Kidney capillary endothelial cell (primary cell): Measurements from ENCODE around the gene ZBTB16.

Experiments used
- DNase-seq: peaks from one replicate; pipeline ENCODE4 v3.0.0-alpha.2; 2018; ENCODE audit warnings: low spot score

Gene ZBTB16

DNA sequence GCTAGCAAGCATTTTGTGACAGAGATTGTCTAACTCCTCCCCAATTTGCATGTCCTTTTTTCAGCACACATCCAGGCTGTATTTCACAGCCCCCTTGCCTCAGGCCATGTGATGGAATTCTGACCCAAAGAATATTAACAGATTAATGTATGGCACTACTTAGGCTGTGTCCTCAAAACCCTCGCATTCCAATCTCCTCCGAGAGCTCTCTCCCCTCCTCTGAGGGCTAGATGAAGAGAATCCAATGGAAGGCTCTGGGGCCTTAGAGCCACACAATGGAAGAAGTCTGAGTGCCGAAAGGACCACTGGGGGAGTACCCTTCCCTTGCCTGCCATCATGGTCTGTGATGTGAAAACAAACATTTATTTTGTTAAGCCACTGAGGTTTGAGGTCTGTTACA, 223.0 kb downstream of the ZBTB16 start:
- DNase-seq, result no peak

DNA sequence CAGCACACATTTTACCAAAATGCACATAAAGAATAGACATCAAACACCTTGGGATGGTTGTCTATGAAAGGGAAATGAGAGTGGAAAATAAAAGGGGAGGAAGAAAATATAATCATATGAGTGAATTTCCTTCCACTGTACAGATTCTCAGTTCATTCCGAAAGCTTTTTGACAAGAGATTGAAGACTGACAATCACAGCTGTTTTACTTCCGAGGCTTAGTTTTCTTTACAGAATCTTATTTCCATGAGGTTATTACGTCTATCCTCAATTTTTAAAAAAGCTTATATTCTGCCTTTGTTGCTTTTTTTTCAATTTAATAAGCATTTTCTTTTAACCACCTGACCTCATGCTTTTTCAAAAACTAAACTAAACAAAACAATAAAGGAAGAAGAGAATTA, 223.9 kb downstream of the ZBTB16 start:
- no peak for DNase-seq

DNA sequence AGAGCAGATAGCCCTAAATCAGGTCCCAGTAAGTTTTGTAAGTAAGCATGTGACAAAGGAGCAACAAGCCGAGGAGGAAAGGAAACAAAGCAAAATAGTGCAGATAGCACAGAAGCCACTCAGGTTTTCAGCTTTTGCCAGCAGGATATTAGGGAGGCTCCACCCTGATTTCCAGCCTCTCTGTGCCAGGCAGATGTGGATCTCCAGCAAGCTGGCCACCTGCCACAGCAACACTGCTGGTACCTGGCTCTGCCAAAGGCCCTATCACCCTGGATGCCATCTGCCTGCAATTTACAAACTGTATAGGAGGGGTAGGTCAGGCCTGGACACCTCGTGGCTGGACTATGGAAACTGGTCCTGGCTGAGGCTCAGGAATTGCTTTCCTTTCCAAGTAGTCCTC, 224.5 kb downstream of the ZBTB16 start:
- no peak for DNase-seq

DNA sequence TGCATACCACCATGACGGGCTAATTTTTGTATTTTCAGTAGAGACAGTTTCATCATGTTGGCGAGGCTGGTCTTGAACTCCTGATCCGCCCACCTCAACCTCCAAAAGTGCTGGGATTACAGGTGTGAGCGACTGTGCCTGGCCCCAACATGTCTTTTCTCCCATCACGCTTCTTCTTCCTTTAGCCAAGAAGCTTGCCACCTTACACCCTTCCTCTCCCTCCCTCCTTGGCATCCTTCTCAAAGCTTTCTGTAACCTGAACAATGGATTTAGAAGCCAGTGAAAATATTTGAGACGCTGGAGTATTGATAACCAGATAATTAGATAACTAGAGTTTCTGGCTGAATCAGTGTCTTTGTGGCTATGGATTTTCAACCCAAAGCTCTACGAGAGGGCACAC, 225.4 kb downstream of the ZBTB16 start:
- no peak for DNase-seq

DNA sequence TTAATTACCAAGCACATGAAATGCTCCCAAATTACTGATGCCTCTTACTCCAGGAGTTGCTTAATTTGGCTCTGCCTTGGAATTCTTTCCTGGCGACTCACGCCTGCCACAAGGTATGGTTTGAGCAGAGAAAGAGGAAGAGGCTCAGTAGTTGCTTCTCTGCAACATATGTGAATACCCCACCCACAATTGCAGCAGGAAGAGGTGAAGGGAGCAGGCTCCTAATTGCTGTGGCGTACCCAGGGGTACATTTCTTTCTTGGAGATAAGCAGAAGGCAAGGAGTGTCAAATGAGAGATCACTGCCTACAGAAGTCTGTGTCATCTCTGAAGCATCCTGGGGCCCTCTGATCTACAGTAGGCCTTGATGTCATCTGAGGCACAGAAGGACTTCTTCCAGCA, 226.1 kb downstream of the ZBTB16 start:
- DNase-seq, result no peak

DNA sequence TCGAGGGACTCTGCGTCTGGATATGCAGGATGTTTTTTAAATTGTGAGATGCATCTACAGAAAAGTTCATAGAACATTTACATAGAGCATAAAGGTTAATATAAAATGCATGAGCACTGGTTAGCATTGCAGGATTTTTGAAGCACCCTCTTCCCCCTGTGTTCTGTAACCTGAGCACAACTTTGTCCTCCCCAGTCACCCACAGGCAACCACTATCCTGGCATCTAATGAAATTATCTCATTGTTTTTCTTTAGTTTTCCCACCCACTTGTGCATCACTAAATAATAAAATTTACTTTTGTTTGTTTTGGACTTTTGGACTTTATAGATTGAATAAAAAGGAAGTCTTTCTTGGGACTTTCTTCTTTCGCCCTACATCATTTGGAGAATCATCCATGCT, 226.7 kb downstream of the ZBTB16 start:
- DNase-seq, result no peak

DNA sequence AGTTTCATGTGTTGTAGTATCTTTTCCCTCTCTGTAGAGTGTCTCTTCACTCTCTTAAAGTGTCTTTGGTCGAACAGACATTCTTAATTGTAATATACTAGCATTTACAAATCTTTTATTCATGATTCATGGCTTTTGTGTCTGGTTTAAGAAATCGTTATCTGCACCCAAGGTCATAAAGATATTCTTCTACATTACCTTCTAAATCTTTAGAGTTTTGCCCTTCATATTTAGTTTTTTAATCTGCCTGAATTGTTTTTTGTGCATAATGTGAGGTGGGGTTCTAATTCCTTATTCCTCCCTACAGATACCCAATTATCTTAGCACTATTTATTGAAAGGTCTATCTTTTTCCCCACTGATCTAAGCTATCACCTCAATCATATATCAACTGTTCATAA, 227.6 kb downstream of the ZBTB16 start:
- no peak for DNase-seq

DNA sequence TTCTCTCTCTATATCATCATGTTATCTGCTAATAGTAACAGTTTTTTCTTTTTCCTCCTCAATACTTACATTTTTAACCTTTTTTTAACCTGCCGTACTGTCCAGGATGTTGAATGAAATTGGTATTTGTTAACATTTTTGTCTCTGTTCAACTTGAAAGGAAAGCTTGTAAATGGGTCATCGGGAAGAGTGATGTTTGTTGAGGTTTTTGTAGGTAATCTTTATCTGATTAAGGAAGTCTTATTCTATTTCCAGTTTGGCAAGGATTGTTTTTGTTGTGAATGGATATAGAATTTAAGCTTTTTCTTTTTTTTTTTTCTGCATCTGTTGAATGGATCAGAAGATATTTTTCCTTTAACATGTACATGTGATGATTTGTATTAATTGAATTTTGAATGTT, 228.6 kb downstream of the ZBTB16 start:
- no peak for DNase-seq

DNA sequence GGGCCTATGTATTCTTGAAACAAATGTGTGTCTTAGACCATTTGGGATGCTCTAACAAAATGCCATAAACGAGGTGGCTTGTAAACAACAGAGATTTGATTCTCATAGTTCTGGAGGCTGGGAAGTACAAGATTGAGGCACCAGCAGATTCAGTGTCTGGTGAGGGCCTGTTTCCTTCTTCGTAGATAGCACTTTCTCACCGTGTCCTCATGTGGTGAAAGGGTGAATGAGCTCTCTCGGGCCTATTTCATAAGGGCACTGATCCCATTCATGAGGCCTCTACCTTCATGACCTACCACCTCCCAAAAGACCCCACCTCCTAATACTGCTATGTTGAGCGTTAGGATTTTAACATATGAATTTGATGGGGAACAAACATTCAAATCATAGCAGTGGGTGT, 230.3 kb downstream of the ZBTB16 start:
- no peak for DNase-seq

DNA sequence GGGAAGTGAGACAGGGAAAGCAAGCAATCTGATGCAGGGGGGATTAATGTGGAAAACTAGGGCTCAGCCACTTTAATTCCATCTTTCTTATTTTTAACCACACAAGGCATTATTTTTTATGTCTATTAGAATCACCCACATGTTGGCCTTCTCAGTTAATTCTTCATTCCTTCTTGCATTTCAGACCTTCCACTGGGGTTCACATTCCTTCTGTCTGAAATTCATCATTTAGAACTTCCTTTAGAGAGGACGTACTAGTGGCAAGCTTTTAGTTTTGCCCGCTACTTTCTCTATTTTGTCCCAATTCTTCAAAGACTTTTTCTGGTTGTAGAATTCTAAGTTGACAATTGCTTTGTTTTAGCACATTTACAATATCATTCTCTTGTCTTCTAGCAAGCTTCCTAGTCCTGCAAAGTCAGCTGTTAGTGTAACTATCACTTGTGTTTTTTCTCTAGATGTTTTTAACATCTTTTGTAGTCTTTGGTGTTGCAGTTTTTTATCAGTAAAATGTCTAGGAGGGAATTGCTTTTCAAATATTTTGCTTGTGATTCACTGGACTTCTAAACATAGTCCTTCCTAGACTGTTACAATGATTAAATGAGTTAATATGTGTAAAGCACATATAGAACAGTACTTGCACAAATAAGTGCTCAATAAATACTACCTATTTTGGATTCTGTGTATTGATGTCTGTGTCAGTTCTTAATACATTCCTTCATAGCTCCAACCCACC, 231.2 kb downstream of the ZBTB16 start:
- no peak for DNase-seq

DNA sequence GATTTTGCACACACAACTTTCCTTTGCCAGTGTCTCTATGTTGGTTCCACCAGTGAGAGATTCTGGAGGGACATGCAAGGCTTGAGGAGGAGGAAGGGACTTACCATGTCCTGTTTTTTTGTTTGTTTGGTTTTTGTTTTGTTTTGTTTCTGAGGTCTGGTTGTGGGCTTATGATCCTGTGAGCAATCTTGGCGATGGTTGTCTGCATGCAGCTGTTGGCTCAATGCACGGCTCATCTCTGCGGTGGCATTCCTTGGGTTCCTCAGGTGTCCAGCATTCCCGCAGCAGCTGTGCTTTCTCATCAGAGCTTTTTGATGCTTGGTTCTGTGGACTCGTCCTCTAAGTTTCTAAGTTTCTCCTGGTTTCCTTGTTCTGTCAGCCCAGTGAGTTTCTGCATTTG, 231.9 kb downstream of the ZBTB16 start:
- DNase-seq, result no peak

DNA sequence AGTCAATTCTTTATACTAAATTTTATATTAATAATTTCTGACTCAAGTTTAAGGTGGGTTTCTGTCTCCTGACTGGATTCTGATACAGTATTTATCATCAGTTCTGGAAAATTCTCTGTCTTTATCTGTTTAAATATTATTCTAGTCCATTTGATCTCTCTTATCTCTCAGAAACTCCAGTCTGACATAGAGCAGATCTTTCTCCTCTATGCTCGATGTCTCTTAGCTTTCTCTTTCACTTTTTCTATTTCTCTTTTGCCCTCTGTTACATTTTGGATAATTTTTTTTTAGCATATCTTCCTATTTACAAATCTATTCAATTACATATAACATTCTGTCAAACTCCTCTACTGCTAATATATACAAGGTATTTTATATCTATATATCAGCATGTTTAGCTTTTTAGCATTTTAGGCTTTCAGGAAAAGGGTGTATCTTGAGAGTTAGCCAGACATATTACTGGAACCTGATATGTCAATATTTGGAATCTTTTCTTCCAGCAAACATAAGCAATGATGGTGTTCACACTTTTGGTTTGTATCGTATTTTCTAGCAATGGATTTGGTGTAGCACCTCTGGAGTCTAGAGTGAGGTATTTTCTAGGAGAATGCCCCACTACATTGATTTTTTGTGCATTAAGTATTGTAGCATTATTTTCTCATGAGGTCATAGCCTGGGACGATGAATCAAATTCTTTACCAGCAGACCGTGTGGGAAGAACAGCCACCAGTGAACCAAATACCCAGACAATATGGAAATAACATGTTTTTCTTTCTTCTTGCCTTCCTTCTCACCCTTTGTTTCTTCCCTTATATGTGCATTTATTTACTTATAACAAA, 232.6 kb downstream of the ZBTB16 start:
- DNase-seq, result no peak

DNA sequence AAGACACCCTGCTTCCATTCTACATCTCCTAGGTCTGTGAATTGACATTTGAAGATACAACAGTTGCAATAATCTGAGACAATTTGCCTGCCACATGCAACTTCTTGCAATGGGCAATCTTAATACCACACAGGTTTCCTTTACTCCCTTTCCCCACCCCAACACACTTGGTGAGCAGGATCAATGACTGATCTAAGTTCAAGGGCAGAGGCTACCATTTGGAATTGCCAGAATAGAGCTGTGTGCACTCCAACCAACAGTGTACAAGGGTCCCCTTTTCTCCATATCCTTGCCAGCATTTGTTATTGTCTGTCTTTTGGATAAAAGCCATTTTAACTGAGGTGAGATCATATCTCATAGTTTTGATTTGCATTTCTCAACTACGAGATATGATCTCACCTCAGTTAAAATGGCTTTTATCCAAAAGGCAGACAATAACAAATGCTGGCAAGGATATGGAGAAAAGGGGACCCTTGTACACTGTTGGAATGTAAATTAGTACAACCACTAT, 233.7 kb downstream of the ZBTB16 start:
- no peak for DNase-seq

DNA sequence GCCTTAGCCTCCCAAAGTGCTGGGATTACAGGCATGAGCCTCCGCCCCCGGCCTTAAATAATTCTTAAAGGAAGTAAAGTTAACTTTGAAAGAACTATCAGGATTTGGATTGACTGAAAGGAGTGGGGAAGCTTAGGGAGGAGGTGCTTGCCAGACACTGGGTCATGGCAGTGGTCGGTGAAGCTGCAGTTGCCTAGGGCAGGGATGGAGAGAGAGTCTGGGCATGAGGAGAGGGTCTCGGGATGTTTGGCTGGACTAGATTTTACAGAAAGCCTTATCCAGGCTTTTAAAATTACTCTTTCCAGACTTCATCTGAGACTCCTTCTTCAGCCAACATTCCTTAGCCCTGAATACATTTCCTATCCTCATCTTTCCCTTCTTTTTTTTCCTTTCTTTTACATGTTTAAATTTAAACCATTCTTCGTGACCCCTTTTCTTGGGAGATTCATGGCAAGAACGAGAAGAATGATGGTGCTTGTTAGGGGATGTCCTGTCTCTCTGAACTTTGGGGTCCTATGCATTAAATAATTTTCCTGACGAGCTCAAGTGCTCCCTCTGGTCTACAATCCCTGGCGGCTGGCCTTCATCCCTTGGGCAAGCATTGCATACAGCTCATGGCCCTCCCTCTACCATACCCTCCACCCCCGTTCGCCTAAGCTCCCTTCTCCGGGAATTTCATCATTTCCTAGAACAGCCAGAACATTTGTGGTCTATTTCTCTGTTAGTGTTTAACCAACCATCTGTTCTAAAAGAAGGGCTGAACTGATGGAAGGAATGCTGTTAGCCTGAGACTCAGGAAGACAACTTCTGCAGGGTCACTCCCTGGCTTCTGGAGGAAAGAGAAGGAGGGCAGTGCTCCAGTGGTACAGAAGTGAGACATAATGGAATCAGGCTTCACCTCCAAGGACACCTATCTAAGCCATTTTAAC, 236.4 kb downstream of the ZBTB16 start, which contains the start of gene NNMT:
NNMT (plus strand) TSS at position 724 of the 929 bp plus-strand sequence; CDS start at position 882, 158 bp downstream.
- no peak for DNase-seq

DNA sequence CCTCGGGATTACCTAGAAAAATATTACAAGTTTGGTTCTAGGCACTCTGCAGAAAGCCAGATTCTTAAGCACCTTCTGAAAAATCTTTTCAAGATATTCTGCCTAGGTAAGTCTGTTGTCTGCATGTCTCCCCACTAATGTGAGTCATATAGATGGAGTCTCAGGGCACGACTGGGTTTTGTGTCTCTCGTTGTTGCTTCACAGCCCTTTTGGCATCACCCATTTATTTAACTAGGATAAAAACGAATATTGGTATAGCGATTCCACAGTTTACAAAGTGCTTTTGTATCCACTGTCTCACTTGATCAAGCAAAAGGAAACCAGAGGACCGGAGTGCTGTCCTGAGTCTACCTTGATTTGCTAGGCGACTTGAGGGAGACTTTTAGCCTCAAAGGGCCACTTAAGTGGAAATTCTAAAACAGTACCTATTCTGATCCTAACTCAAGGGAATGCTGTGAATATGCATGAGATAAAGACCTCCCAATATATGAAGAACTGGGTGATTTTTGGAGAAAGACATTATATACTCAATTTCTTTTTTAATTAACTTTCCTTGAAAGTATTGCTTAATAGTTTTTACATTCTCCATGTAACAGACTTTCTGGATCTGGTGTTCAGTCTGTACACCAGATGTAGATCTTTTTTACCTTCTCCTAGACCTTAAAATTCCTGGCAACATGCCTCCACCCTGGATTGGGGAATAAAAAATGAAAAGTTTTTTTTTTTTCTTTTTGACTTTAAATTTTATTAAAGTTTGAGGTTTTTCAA, 237.3 kb downstream of the ZBTB16 start:
- DNase-seq, result no peak

DNA sequence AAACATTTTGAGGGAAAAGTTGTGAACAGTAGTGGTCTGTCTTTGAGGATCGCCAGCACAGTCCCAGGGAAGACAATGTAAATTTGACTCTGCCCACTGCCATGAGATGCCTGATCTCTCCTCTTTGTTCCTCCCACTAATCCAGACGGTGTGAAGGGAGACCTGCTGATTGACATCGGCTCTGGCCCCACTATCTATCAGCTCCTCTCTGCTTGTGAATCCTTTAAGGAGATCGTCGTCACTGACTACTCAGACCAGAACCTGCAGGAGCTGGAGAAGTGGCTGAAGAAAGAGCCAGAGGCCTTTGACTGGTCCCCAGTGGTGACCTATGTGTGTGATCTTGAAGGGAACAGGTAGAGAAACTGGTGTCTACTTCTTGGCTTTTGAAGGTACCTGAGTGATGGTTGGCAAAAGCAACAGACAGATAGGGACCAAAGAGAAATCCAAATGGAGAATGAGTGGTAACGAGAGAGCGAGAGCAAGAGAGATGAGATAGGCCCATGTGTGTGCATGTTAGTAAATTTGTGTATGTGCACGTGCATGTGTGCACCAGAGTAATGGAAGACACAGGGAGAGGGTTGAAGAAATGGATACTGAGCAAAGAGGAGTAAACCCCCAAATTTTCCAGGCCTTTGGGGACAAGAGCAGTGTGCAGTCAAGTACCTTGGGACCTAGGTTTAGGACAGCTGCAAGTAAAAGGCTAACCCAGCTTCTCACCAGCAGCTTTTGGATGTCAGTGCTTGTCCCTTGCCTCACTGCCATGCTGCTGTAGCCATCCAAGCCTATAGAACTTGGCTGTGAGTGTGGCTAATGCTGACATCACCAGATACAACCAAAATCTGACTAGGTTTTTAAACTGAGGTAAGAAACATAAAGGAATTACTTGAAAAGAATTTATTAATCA, 238.5 kb downstream of the ZBTB16 start:
- DNase-seq, result no peak

DNA sequence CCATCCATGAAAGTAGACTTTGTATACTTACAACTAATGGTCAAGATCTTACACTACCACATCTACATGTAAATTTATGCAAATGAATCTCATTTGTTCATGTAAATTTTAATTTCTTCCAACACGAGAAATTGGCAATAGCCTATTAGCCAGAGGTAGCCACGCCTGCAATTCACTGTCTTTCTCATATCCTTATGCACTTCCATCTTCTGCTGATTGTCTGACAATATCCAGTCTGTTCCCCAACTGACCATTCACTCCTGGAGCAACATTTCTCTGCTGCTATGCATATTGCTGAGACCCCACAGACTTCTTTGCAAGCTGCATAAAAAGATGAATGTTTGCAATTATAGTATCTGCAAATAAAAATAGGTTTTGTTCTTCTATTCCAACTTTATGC, 239.2 kb downstream of the ZBTB16 start:
- no peak for DNase-seq
